ENCODE data around the gene RALY.

DNA sequence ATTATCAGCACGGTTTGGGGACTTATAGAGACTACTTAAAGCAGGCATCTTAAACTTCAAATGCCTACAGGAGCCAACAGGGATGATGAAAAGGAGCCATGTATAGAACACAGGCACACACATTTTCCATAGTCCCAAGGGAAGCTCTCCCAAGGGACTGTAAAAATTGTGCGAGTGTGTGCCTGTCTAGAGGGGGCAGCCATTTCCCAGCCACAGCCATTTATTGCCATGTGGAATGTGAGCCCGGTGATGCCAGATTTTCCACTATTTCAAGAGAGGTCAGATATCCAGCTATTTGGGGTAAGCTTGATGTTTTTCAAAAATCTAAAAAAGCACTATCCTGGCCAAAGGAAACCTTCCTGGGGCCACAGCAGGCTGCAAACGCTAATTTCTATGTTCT lies 24.1 kb upstream of the RALY start:
- TF ChIP-seq, protein P1, sequence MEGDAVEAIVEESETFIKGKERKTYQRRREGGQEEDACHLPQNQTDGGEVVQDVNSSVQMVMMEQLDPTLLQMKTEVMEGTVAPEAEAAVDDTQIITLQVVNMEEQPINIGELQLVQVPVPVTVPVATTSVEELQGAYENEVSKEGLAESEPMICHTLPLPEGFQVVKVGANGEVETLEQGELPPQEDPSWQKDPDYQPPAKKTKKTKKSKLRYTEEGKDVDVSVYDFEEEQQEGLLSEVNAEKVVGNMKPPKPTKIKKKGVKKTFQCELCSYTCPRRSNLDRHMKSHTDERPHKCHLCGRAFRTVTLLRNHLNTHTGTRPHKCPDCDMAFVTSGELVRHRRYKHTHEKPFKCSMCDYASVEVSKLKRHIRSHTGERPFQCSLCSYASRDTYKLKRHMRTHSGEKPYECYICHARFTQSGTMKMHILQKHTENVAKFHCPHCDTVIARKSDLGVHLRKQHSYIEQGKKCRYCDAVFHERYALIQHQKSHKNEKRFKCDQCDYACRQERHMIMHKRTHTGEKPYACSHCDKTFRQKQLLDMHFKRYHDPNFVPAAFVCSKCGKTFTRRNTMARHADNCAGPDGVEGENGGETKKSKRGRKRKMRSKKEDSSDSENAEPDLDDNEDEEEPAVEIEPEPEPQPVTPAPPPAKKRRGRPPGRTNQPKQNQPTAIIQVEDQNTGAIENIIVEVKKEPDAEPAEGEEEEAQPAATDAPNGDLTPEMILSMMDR (IDR thresholded peaks at IDR 0.05) = no peak
- TF ChIP-seq EP300 (IDR thresholded peaks at IDR 0.05; ENCODE audit: low read depth) (no peak), POLR2A (IDR thresholded peaks at IDR 0.05) (no peak)
